GM18519 (cell line): ENCODE data around the gene CYRIA.

ENCODE experiments used
- ATAC-seq: cut with Tn5 transposase; IDR thresholded peaks from one replicate; pipeline ENCODE4 v1.9.1; 2021; ENCODE audit warnings: mild to moderate bottlenecking, moderate library complexity; ENCODE audit not compliant: unreplicated experiment, low FRiP score

CYRIA gene

DNA sequence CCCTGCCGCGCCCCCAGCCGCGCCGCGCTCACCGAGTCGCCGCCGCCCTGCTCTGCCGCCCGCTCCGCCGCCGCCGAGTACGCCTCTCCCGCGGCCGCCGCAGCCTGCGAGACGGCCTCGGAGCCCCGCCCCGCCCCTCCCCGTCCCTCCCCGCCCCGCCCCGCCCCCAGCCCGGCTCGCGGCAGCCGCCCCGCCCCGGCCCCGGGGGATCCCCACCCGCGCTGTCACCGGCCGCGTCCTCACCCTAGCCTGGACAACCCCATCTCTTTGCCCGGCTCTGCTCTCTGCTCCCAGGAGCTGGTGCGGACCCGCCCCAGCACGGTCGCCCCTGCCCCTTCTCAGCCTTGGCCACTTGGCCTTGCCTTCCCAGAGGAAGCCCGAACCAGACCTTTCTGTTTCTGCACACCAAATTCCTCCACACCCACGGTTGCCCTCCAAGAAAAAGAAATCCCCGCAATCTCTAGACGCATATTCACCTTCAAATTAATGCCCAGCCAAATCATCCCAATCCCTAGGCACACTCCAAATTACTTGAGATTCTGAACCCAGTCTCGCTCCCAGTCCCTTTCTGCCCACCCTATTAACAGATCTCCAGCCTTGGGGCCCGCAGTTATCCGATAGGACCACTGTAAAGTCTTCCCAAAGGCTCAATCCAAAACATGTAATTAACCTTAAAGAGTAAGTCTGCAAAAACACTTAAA, at the start of gene CYRIA:
TSS of gene CYRIA (minus strand) at position 87 of the 701 bp plus-strand sequence. CDS start 77,715 bp downstream, outside the sequence.
- ATAC-seq, result no peak

DNA sequence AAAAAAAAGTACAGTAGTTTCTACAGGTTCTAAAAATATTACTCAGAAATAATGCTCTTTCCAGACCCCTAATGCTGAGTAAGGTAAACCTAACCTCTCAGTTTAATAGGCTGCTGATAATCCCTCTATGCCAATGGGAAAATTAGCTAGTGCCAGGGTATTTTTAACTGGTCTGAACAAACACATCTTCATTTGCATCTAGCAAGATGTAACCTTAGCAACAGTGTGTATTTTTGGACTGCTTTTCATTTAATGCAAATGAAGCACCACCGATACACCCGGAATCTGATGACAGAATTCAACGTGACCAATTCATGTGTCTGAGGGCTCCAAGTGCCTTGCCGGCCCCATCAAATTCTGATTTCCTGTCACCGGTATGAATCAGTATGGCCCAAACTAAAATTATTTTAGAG, 47.4 kb upstream of the CYRIA start:
- peak; percentile 81 for ATAC-seq

DNA sequence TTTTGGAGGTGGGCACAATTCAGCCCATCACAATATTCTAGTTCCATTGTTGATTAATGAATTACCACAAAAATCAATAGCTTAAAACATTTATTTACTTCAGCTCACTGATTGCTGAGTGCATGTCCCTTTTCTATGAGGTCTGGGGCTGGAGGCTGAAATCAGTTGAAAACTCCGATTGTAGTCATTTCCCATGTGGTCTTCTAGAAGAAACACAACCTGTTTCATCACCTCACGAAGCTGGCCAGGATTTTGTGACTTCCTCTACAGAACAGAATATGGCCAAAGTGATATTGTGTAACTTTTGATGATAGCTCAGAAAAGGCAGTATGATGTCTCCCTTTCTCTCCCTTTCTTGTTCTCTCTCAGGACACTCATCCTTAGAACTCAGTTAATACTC, 44.1 kb upstream of the CYRIA start:
- no peak for ATAC-seq

DNA sequence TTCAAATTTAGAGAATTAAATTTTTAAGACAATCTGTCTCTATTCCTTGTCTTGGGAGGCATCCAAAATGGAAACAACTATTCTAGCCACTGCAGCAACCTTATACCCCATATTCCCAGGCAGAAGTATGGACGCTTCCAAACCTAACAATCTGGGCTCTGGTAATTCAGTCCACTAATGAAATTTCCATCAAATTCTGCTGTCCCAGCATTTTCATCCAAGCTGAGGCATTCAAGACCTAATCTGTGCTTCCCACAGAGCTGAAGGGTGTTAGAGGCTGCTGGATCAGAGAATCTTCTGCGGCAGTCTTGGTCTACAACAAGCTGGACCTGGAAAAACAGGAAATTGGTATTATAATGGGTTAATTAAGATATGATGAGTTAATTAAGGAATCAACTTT, 42.5 kb upstream of the CYRIA start:
- no peak for ATAC-seq

DNA sequence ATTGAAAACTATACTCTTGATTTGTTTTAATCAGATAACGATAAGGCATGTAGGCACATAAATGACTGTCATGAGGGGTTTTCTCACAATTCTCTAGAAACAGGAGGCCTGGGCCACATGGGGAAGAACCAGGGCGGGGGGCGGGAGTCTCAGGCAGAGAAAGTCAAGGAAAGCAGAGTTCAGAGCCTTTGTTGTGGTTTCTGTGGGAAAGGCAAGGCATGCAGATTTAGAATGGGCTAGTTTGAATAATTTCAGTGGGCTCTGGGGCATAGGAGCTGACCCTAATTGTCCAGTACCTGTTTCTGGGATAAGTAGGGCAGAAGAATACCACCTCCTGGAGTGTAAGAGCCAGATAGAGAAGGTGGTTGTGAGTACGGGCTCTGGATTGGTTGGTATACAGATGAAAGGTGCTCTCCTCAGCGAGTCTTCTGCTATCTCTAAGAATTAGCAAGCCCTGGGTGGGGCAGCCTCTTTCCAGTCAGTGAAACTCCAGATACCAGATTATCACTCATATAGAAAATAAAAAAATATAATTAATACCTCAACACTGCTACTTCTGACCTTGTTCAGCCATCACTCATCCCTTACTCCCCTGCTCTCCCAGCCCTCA, 41.5 kb upstream of the CYRIA start:
- ATAC-seq, result no peak

DNA sequence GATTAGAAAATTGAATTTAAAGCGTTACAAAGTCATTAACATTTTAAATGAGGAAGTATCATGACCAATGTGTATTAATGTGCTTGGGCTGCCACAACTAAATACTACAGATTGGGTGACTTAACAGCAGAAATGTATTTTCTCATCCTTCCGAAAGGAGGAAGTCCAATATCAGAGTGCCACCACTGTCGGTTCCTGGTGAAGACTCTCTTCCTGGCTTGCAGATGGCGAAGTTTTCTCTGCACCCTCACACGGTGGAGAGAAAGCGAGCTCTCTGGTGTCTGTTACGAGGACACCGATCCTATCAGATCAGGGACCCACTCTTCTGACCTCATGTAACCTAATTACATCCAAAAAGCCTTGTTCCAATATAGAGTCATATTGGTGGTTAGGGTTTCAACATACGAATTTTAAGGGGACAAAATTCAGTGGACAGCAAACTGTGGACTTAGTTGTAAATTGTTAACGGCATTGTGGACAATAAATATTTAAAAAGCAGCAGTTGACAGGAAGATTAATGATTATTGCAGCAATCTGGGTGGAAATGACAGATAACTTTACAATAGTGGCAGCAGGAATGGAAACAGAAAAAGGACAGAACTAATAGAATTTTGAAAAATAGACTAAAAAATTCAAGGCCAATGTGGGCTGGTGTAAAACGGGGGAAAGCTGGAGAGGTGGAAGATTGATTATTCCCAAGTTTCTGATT, 35.1 kb upstream of the CYRIA start:
- no peak for ATAC-seq

DNA sequence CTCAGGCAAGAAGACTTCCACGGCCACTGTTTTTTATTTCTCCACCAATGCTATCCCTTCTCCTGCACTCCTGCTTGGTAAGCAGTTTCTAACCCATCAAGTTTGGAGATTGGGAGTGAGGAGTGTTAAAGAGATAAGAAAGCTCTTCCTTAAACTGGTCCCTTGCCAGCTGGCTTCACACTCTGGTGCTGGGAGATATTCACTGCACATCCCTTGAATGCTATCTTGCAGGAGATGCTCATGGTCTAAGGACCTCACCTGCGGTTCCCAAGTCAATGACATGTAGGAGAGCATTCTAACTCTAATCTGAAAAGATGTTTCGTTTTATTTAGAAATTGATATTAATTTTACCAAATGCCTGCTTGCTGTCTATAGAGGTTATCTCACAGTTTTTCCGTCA, 28.2 kb upstream of the CYRIA start:
- no peak for ATAC-seq

DNA sequence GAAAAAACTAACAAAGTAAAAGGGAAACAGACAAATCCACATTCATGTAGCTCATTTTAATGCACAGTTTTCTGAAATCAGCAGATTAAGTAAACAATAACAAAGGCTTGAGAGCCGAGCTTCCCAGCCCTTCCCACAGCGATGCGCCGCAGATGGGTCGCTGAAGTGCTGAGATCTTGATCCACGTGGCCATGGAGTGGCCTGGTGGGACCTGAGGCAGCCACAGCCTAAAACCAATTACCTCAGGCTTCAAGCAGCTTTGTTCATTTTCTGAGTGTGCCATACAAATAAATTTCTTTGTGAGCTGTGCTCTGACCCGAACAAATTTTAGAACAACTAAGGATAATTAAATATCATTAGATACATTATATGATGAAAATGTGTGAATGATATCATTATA, 25.6 kb upstream of the CYRIA start:
- ATAC-seq, result no peak

DNA sequence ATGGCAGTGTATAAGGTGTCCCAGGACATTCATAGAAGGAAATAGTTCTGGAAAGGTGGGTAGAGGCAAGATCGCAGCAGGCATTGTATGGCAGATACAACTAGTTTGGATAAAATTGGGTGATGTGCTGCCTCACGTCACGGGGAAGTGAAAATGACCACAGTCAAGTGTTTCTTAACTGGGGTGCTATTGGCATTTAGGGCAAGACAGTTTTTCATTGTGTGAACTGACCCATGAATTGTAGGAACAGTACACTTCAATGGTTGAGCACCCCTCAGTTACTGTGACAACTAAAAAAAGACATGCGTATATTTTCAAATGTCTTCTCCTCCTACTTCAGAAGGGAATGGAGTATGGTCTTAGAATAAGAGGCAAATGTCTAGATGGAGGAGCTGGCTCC, 22.3 kb upstream of the CYRIA start:
- no peak for ATAC-seq

DNA sequence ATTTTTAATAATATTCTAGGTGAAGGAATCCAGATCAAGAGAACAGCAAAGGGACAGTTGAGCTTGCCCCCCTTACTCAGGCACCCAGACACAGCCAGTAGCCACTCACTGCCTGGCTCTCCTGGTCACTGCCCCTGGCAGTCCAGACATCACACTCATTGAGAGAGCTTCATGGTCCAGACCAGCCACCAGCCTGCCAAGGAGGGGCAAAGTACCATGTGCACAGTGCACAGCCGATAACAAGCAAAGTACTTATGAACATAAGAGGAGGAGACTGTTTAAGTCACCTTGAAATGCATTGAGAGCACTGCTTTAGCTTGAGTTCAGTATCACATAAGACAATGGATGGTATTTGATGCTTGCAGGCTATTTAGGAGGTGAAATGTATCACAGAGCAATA, 21.6 kb upstream of the CYRIA start:
- ATAC-seq, result no peak

DNA sequence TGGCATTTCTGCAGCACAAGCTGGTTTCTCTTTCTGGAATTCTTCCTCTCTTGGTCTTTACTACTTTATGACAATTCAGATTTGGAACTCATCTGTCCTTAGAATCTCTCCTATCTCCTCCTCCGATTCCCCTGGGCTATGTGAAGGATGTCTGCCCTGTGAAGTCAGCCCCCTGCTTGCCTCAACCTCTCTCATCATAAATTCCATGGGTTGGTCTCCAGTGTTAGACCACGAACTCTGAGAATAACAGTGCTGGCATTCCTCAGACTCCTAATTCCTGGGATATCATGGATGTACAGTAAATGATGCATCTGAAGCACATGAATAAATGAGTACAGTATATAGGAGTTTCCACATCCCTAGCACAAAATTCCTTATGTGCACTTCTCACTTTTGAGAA, 21.0 kb upstream of the CYRIA start:
- ATAC-seq, result no peak

DNA sequence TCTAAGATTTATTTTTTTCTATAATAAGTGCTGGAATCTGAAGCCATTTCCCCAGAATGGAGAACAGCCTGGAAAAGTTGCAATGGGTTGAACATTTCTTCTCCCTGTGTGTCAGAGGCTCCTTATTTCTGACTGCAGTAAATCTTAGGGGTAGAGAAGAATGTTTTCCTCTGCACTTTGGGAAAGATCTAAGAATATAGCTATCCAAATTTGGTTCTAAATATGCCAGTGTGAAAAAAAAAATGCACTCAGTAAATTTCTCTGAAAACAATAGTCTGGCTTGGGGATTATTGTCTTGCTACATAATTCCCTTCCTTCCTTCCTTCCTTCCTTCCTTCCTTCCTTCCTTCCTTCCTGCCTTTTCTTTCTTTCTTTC, 19.7 kb upstream of the CYRIA start:
- no peak for ATAC-seq

DNA sequence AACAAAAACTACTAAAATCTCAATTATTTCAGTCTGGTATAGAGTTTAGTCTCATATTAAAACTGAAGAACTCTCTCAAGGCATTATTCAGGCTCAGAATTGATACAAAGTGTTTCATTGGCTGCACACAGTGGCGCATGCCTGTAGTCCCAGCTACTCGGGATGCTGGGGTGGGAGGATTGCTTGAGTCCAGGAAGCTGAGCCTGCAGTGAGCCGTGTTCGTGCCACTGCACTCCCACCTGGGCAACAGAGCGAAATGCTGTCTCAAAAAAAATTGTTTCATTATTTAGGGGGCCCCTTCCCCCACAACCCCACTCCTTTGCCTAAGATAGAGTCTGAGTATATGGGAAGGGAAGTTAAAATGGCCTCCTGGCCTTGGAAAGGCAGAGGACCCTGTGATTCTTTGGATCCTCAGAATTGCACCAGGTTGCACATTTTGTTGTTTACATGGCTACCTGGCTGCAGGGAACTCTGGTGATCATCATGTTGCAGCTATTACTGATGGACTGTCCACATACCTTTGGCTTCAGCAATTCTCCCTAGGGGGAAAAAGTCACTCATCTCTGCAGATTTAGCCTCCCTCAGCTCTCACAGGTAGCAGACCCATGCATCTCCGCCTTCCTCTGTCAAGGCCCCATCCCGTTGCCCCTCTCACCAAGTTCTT, 19.2 kb upstream of the CYRIA start:
- no peak for ATAC-seq

DNA sequence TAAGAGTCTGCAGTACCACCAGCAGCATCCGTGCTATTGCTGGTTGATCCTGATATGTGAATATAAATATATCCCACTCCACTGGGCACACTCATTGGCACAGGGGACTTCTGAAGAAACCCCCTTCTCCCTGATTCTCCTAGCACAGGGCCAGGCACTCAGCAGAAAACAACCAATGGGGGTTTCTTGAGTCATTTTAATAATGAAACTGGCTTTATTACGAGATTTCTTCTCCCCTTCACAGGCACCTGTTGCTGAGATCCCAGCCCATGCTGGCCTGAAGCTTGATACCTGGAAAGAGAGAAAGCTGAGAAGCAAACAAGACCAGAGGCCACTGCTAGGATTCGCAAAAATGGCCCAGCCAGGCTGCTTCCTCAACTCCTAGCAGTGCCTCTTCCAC, 17.9 kb upstream of the CYRIA start:
- ATAC-seq, result no peak

DNA sequence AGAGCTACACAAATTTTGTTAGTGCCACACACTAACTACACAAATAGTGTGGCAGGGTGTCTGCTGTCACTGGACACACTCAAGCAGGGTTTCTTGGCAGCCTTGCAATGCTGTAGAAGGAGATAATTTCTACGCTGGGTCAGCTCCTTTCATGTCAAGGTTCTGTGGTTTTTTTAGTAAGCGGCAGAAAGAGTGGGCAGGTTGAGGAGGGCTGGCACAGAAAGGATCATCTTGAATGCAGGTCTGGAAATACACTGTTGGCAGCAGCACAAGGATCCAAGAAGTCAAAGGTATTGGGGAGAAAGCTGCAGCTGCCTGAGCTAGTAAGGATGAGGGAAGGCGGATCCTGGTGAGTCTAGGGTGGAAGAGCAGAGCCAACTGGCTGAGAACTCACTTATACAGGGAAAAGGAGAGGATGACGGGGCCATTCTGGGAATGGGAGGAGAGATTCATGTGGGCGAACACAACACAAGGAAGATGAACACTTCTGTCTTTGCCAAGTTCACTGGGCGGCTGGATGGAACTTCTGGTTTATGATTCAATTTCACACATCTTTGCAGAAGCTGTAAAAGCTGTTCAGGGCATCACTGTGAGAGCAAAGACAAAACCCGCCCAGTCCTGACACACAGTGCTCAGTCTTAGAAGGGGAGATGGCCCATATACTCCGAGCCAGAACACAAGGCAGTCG, 16.9 kb upstream of the CYRIA start:
- ATAC-seq, result no peak

DNA sequence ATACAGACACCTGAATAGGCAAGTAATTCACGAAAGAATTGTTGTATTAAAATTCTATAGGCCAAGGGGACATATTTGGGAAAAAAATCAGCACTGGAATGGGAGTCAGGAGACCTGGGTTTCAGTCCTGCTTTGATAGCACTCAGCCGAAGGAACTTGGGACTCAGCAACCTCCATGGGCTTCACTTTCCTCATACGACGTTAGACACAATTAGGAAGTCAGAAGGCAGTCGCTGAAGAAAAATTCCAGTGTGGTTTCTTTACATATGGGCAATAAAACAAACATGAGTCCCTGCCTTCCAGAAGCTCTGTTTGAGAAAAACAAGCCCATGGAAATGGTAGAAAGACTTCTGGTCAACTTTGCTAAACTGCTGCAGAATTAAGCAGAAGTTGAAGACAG, 15.1 kb upstream of the CYRIA start:
- ATAC-seq, result no peak

DNA sequence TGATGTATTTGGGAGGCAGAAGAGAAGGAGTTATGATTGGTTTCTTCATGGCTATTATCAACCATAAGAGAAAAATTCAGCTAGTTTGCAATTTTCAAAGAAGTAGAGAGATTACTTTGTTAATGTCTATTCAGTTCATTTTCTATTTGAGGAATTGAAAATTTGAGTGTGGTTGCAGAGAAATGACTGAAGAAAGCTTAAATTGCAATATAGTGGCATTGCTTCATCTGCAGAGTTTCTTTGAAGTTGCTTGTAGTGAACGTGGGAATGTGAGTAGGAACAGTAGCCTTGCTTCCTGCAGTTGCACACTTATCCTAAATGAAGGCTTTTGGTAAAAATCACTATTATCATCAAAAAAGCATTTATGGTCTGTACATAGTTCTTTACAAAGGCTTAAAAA, 14.7 kb upstream of the CYRIA start:
- no peak for ATAC-seq

DNA sequence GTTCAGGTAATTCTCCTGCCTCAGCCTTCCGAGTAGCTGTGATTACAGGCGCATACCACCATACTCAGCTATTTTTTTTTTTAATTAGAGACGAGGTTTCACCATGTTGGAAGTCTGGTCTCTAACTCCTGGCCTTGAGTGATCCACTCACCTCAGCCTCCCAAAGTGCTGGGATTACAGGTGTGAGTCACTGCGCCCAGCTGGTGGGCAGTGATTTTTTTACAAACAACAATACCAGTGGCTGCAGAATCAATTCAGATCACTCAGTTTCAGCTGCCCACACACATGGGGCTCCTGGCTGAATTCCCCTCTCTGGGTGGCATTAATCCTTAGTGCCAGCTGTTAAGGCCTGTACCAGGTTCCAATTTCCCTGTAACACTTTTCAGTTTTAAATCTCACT, 13.3 kb upstream of the CYRIA start:
- no peak for ATAC-seq

DNA sequence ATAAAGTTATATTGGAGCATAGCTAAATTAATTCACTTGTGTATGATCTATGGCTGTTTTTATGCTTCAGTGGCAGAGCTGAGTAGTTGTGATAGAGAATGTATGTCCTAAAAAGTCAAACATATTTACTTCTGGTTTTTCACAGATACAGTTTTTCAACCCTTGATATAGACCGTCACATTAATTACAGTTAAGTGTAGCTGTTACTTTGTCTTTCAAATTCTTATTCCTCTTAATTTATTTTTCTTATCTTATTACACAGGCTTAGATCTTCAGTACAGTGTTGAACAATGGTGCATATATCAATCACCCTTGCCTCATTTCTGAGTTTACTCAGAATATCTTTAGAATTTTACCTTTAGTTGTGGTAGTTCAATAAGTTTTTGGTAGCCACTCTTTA, 12.2 kb upstream of the CYRIA start:
- no peak for ATAC-seq

DNA sequence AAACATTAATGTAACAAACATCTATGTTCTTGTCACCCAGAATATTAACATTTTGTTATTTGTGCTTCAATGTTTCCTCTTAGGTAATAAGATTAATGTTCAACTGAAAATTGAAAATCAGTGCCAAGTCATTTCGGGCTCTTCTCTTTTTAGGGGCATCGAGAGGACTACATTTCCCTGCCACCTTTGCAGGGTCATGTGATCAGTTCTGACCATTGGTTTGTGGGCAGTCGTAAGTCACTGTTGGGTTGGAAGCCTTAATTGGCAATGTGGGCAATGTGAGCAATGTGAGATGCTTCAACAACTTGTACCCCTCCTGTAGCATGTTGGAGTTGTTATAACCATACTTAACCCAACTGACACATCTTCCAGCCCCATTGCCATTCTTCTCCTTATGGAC, 10.1 kb upstream of the CYRIA start:
- no peak for ATAC-seq

DNA sequence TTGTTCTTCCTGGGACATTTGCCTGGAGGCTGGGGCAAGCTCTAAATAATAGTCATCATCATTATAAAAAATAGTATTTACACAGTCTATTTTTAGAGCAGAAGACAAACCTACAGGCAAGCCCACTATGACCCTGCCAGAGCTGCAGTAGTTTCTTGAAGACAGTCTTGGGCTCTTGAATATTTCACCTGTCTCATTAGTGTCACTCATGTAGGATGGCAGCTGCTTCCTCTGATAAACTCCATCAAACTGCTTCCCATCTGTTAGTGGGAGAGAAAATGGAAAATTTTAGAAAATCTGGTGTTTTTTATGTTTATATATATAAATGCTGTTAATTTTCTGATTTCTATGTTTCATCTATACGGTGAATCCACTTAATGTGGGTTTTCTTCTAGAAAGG, 8.5 kb upstream of the CYRIA start:
- ATAC-seq, result no peak
